GM18870 (cell line): ENCODE results near the gene RGS3.
"Not testable (repeated sequence)": the region's sequence is repeated elsewhere in the genome, so short reads cannot be mapped to it uniquely, and the experiment has no call there.

Source experiments
- ATAC-seq: cut with Tn5 transposase; IDR thresholded peaks from one replicate; pipeline ENCODE4 v1.9.1; 2021; ENCODE audit warnings: moderate library complexity; ENCODE audit not compliant: unreplicated experiment

The RGS3 gene

DNA sequence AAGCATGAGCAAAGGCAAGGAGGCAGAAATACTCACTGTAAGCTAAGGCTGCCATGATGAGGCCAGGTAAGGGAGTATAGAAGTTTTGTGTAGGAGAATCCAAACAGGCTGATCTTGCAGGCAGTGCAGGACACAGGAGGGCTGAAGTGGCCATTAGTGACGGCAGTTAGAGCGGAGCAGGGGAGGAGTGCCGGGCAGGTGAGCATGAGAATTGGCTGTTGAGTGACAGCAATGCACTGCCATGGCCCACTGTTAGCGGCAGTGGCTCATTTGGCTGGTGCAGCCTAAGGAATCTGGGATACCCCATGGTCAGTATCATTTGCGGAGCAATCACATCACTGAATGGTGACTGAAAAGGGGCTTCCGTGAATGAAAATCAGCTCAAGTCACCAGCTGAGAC, 22.8 kb downstream of the RGS3 start:
- no peak for ATAC-seq

DNA sequence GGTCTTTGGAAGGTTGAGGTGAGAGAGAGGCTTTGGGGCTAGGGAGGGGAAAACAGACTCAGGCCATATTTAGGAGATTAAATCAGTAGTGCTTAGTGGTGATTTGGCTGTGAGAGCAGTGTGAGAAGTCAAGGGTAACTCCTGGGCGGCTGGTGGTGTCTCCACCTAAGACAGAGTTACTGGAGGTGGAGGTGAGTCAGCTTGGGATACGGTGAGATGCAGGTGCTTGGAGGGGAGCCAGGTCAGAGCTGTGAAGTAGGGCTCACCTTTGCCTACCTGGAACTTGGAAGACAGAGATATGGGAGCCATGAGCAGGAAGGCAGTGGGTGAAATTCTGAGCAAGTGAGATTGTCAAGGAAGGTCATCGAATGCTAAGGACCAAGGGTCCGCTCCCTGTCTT, 24.5 kb downstream of the RGS3 start:
- no peak for ATAC-seq

DNA sequence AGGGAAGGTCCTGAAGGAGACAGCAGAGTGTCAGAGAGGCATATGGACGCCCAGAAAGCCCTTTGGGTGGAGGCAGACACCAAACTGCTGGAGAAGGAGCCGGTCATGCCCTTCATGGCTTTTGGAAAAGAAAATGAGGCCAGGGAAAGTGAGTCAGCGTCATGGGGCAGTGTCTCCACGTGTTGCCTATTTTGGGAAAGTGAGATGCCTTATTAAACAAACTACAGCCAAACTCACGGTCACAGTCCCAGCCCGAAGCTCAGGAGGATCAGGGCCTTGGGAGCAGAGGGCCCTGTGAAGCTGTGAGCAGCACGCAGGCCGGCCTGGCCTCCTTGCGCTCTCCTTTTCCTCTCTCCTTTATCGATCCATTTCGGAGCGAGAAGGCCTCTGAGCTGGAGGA, 25.0 kb downstream of the RGS3 start:
- no peak for ATAC-seq

DNA sequence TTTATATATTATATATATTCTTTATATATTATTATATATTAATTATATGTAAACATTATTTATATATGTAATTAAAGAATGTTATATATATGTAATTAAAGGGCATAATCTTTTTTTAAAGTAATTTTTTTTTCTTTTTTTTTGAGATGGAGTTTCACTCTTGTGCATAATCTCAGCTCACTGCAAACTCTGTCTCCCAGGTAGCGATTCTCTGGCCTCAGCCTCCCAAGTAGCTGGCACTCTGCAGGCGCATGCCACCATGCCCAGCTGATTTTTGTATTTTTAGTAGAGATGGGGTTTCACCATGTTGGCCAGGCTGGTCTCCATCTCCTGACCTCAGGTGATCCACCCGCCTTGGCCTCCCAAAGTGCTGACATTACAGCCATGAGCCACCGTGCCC, 27.6 kb downstream of the RGS3 start:
- not testable (repeated sequence) for ATAC-seq

DNA sequence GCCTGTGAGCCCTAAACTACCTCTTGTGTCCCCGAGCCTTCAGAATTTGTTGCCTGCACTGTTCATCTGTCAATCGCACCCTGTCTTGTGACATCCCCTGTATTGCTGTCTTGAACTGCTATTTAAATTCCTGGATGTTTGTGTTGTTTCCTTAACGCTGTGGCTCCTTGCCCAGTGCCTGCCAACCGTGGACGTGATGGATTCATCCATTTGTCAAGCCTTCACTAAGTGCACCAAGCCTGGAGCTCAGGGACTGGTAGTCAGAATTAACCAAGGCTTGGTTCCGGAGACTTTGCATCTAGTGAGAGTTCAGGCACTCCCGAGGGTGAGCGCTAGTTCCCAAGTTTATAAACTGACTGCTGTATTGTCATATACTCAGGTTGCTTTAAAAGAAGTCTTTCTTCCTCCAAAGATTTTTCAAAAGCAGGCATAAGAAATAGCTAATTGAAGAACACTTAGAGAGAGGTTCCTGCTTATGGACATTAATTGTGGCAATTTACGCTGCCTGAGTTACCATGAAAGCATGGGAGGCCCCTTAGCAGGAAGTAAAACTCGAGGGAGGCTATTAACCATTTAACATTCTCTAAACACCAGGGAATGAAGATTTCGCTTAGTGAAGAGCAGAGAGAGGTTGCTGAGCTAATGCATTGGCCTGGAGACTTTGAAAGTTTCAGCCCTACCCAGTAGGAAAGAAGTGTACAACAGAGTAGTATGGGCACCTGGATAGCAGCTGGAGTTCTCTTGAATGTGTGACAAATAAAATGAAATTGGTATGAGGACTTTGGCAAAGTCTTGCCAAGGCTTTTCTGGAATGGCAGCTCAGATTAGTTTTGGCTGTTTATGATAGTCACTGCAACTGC, 29.0 kb downstream of the RGS3 start:
- ATAC-seq: no peak

DNA sequence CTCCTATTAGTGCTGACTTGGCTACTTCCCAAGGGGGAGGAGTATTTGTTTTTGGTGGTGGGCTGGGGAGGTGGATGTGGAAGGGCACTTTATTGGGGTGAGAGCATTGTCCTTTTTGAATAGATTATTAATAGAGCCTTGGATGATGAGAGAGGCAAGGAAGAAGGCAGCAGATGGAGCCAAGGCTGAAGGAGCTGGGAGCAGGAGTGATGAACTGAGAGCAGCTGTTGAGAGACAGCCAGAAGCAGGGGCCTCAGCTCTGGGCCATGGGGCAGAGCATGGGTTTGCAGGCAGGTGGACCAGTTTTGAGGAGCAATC, 29.6 kb downstream of the RGS3 start:
- ATAC-seq: no peak

DNA sequence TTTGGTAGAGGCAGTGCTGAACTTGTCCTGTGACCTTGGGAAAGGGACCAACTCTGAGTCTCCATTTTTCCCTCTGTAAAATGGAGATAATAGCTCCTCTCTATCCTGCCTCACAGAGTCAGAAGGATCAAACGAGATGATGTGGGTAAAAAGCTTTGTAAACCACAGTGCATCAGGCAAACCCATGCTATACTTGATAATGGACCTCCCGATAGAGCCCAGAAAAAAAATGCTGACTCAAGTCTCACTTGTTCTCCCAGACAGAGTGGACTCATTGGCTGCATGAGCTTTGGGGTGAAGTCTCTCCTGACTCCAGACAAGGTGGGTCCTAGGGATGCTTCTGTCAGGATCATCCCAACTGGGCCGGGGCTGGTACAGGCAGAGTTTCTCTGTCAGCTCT, 32.0 kb downstream of the RGS3 start:
- no peak for ATAC-seq

DNA sequence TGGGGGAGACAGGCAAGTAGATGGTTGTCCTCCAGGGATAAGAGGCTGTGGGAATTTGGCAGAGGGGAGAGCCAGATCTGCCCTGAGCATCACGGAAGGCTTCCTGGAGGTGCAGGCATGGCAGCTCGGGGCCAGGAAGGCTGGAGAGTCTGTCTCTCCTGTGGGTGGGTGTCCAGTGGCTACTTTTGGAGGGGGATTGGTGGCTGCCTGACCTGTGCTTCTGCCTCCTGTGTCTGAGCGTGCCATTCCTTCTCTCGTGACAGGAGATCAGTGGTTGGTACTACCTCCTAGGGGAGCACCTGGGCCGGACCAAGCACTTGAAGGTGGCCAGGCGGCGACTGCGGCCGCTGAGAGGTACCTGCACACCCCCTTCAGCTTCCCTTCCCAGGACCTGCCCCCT, 33.5 kb downstream of the RGS3 start:
- ATAC-seq: no peak

DNA sequence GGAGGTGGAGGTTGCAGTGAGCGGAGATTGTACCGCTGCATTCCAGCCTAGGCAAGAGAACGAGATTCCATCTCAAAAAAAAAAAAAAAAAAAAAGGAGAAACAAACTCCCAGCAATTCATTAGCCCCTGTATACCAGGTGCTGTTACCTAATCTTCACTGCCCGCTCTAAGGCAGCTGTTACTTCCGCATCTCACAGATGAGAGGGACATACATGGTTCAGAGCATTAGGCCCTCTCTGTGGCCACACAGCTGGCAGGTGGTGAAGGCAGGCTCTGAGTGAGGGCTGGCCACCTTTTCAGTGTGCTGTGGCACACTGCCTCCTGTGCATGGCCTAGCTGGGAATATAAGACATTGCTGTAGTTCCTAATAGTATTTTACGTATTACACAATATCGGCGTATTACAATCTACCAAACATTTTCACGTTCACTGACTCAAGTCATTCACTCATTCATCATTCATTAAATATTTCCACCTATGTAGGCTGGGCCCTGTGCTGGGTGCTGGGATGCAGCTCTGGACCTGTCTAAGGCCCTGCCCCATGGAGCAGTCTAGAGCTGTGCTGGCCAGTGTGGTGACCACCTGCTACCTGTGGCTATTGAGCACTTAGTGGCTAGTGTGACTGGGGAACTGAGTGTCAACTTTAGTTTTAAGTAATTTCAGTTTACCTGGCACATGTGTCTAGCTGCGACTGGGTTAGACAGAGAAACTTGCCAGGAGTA, 35.8 kb downstream of the RGS3 start:
- ATAC-seq: no peak

DNA sequence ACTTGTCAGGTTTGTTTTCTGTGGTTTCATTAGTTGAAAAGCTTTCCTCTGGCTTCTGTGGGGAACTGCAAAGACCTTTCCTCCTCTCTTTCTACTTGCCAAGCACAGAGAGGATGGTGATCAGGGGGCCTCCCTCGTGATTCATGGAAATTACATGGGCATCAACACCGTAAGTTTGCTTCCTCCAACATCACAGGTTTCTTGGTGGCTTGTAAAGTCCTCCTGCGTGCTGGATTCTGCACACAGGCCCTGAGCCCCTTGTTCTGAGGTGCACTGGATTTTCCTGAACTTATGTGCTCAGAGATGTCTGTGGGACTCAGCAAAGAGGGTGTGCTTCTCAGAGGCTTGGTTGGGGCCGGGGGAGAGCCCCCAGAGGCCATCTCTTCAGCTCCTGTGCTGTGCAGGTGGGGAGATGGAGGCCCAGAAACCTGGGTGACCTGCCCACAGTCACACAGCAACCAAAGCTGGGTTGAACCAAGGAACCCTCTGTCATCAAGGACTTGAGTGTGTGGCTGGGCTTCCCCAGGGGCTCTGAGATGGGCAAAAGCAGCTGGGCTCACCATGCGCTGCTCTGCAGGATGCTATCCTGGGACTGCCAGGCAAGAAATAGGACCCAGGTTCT, 36.5 kb downstream of the RGS3 start:
- no peak for ATAC-seq

DNA sequence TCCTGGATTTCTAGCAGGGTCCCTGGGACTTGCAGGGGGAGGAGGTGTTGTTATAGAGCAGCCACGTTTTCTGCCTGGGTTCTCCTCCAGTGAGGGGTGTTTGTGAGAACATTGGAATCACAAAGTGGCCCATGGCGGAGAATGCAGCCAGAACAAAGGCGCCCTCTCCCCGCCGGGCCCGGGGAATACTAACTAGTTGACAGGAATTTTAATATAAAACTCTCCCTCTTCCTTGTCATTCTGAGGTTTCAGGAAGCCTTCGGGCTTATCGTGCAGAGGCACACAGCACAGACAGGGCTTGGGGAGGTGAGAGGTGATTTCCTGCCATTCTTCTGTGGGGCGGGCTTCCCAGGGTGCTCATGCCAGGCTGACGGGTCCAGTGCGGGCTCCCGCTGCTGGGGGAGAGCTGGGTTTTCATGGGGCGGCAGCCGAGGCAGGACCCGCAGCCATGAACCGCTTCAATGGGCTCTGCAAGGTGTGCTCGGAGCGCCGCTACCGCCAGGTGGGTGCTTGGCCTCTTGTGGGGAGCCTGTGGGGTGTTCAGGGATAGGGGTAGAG, 37.7 kb downstream of the RGS3 start:
- no peak for ATAC-seq

DNA sequence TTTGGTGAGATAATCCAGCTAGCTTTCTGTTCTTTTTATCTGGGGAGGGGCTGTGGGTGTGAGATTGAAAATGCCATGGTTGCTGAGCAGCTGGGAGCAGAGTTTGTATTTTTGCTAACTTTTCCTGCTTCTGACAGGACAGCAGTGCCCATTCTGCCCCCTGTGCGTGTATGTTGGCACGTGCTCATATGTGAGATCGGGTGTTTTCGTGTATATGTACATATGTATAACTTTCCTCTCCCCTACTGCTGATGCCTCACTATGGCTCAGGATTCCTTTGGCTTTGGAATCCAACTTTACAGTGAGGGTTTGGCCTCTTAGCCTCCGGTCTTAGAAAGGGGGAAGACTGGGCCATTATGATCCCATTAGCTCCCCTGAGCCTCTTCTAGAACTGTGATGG, 38.3 kb downstream of the RGS3 start:
- no peak for ATAC-seq

DNA sequence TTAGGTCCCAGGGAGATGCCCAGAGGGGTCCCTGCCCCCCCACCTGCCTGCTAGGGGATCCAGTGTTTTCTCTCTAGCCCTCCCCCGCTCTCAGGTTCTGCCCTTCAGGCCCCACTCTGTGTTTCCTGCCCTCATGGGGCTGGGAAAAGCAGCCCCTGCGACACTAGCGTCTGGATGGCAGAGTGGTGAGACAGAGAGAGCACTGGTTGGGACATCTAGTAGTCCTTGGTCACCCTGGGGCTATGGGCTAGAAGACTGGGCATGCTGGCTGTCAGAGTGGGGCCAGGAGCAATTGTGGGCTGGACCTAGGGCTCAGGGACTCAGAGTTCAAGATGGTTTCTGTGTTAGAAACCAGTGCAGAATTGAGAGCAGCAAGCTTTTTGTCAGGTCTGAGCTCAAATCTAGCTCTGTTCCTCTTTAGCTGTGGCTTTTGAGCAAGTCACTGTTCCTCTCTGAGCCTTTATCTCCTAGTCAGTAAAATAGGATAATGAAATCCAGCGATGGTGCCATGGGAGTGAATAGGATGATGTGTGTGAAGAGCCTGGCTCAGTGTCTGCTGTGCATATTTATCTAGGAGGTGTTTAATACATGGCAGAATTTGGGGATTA, 39.0 kb downstream of the RGS3 start:
- ATAC-seq: no peak

DNA sequence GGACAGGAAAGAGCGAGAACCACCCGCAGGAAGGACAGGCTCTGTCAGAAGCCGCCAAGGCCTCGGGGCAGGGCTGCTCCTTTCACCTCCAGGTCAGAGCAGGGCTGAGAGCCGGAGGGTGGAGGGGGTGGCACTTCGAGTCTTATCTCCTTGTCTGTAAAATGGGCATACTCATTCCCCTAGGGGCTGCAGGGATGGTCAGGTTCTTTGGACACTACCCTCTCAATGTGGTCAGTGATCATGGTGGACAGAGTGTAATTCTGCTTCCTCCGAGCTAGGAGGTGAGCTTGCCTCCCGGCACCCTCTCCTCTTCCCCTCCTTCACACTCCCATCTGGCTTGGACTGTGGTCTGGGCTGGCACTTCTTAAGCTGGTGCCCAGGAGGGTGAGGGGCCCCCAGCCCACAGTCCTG, 39.6 kb downstream of the RGS3 start:
- ATAC-seq: no peak

DNA sequence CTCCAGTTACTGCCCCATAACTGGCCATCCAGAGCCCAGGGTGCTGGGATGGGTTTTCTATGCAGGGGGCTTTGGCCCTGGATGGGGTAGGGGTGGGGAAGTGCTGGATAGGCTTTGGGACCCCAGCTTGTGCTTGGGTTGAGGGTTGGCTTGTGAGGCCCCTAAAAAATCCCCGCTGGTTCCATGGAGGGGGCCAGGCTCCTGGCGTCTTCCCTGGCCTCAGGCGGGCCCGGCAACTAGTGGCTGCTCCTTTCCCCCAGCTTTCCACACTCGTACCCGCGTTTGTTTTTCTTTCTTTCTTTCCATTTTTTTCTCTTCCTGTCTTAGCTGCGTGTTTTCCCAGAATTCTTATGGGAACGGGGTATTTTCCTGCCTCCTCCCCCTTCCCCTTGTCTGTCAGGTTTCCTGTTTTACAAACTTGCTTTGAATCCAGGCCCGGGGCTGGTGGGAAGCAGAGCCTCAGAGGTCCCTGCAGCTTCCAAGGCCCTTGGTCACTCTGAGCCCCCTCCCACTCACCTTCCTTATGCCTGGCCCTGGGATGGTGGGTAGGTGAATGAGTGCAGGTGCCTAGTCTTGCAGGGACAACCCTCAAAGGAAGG, 40.2 kb downstream of the RGS3 start:
- no peak for ATAC-seq

DNA sequence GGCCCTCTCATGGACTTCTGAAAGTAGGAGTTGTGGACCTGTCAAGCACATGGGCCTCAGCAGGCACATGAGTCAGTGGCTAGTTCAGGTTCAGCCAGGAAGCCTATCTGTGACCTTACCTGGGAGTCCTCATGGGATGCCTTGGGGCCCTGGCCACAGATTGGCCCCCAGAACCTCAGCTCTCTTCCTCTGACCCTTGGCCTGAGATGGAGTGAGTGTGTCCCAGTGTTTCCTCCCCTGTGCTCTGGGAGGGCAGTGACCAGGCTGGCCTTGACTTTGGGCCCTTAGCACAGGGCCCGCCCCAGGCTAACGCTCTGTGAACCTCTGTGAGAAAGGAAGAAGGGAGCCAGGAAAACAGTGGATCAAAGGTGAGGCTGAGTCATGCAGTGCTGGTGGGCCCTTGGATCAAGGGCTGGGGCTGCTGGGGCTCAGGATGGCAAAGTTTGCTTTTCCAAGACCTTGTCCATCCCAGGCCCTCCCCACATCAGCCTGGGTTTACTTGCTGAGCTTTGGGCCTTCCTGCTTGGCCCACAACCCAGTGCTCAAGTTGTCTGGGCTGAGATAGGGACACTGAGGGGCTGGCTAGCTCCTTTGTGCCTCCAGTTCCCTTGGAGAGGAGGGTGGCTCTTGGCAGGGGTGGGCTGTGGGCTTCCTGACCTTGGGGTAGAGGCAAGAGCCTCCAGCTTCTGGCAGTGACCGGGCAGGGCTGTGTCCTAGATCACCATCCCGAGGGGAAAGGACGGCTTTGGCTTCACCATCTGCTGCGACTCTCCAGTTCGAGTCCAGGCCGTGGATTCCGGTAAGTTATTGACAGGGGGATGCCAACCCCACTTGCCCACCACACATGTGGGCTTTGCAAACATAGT, 41.4 kb downstream of the RGS3 start:
- no peak for ATAC-seq

DNA sequence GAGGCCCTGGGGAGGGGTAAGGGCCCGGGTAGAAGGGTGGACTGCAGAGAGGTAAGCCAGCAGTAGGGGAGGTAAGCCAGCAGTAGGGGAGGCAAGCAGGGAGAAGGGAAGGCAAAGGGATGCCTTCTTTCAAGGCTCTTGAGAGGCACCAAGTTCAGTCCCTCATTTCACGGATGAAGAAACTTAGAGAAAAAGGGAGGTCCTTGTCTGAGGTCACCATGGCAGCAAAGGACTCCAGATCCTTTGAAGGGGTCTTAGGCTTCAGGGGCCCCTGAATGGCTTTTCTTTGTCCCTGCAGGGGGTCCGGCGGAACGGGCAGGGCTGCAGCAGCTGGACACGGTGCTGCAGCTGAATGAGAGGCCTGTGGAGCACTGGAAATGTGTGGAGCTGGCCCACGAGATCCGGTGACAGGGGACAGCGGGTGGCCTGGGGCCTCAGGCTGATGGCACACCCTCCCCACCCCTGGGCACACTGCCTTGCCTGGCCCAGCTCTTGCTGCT, 42.6 kb downstream of the RGS3 start:
- no peak for ATAC-seq

DNA sequence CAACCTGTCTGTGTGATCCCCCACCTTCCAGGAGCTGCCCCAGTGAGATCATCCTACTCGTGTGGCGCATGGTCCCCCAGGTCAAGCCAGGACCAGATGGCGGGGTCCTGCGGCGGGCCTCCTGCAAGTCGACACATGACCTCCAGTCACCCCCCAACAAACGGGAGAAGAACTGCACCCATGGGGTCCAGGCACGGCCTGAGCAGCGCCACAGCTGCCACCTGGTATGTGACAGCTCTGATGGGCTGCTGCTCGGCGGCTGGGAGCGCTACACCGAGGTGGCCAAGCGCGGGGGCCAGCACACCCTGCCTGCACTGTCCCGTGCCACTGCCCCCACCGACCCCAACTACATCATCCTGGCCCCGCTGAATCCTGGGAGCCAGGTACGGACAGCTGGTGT, 43.7 kb downstream of the RGS3 start:
- no peak for ATAC-seq

DNA sequence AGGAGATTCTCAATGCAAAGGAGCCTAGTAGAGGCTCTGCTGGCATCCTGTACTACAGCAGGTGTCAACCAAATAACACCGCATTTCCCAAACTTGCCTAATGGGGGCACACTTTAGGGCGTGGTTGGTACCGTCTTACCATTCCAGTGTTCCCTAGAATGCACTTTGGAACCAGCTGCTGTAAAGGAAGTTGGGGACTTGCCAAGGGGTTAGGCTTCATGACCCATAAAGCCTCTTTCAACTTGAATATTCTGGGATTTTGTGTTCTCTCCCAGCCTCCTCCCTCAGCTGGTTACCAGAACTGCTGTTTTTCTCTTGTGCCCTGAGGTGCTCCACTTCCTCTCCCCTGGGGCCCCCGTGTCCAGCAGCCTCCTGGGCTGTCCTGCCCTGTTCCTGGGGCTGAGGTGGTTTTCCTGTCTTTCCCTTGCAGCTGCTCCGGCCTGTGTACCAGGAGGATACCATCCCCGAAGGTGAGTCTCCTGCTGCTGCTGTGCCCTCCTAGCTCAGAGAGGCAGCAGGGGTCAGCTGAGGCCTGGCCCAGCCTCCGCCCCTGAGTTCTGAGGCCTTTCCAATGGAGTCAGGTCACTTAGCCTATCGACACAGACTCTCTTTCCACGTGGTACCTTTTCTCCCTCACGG, 44.7 kb downstream of the RGS3 start:
- ATAC-seq: no peak
